ENCODE results near the gene PHF3.

PHF3 gene

GRCh38 chr6:63635588-63636517 lies at the start of gene PHF3:
Gene PHF3, plus strand, starts transcription at chr6:63635802. Its CDS starts 10,750 bp downstream, at chr6:63646552.
- peak; percentile 22 for DNase-seq (ENCODE audit: low read depth)

- DNase-seq (ENCODE audit: low read depth), result no peak
Observed at GRCh38 chr6:63589952-63590411, 45.6 kb upstream of the PHF3 start.

- no peak for DNase-seq (ENCODE audit: low read depth)
Observed at GRCh38 chr6:63592886-63593285, 42.7 kb upstream of the PHF3 start.

- no peak for DNase-seq (ENCODE audit: low read depth)
Observed at GRCh38 chr6:63597141-63598048, 38.2 kb upstream of the PHF3 start.

- no peak for DNase-seq (ENCODE audit: low read depth)
Observed at GRCh38 chr6:63598049-63599036, 37.3 kb upstream of the PHF3 start.

GRCh38 chr6:63599243-63599642 lies 36.4 kb upstream of the PHF3 start:
- no peak for DNase-seq (ENCODE audit: low read depth)

- DNase-seq (ENCODE audit: low read depth), result no peak
Observed at GRCh38 chr6:63600136-63600535, 35.5 kb upstream of the PHF3 start.

- no peak for DNase-seq (ENCODE audit: low read depth)
Observed at GRCh38 chr6:63609231-63609630, 26.4 kb upstream of the PHF3 start.

- no peak for DNase-seq (ENCODE audit: low read depth)
Observed at GRCh38 chr6:63610944-63611343, 24.7 kb upstream of the PHF3 start.

- no peak for DNase-seq (ENCODE audit: low read depth)
Observed at GRCh38 chr6:63611560-63611959, 24.0 kb upstream of the PHF3 start.

GRCh38 chr6:63615590-63615989 lies 20.0 kb upstream of the PHF3 start:
- DNase-seq (ENCODE audit: low read depth), result no peak

- no peak for DNase-seq (ENCODE audit: low read depth)
Observed at GRCh38 chr6:63624091-63624490, 11.5 kb upstream of the PHF3 start.

GRCh38 chr6:63630466-63630865 lies 5.1 kb upstream of the PHF3 start:
- no peak for DNase-seq (ENCODE audit: low read depth)

- no peak for DNase-seq (ENCODE audit: low read depth)
Observed at GRCh38 chr6:63634630-63635029, 972 bp upstream of the PHF3 start.

GRCh38 chr6:63635215-63635587 lies 401 bp upstream of the PHF3 start:
- no peak for DNase-seq (ENCODE audit: low read depth)

GRCh38 chr6:63636518-63637021 lies 968 bp downstream of the PHF3 start:
- DNase-seq (ENCODE audit: low read depth), result no peak

- DNase-seq (ENCODE audit: low read depth), result no peak
Observed at GRCh38 chr6:63637865-63638445, 2.4 kb downstream of the PHF3 start.

- DNase-seq (ENCODE audit: low read depth), result peak; percentile 67
Observed at GRCh38 chr6:63640062-63640461, 4.5 kb downstream of the PHF3 start.

- DNase-seq (ENCODE audit: low read depth), result no peak
Observed at GRCh38 chr6:63643862-63644261, 8.3 kb downstream of the PHF3 start.

GRCh38 chr6:63644668-63645326 lies 9.2 kb downstream of the PHF3 start:
- no peak for DNase-seq (ENCODE audit: low read depth)
